Tibial nerve (tissue), 4 donors: ENCODE results near the gene MAGI1. TPM values are rescaled to one million over a fixed set of nuclear protein-coding genes. Genes with fewer than 3 reads are reported as not detected.

ENCODE experiments used
- DNase-seq, 2 donors: peaks; one replicate each; pipeline ENCODE4 v3.0.0-alpha.2; 2019; ENCODE audit warnings: low spot score in 2 of 2
- H3K27ac ChIP-seq, 4 donors: fragments of 200-600 bp; sonication (generic) in 3 of 4; one replicate each; pipeline ENCODE4 v1.5.1; 2017 to 2019; ENCODE audit warnings: mild to moderate bottlenecking in 1 of 4
- H3K27me3 ChIP-seq, 2 donors: fragments of 200-600 bp; sonication (generic) in 1 of 2; one replicate each; pipeline versions ENCODE4 v1.5.1 to v1.6.0; 2017 to 2019
- H3K36me3 ChIP-seq, 3 donors: fragments of 200-600 bp; sonication (generic); one replicate each; pipeline ENCODE4 v1.5.1; 2018 to 2019
- H3K4me1 ChIP-seq, 4 donors: fragments of 200-600 bp; sonication (generic) in 3 of 4; one replicate each; pipeline ENCODE4 v1.5.1; 2017 to 2019
- H3K4me3 ChIP-seq, 4 donors: fragments of 200-600 bp; sonication (generic) in 3 of 4; one replicate each; pipeline ENCODE4 v1.5.1; 2017 to 2019; ENCODE audit warnings: mild to moderate bottlenecking in 1 of 4, moderate library complexity in 1 of 4
- H3K9me3 ChIP-seq, 4 donors: fragments of 200-600 bp; sonication (generic) in 3 of 4; one replicate each; pipeline ENCODE4 v1.5.1; 2017 to 2019
- EP300 ChIP-seq, 2 donors: sonication (generic); formaldehyde crosslinking; IDR thresholded peaks; one replicate each; pipeline ENCODE4 v1.6.1; 2017; ENCODE audit warnings: antibody characterized with exemption in 2 of 2, mild to moderate bottlenecking in 1 of 2
- POLR2A ChIP-seq, 2 donors: fragments of 450-650 bp; IDR thresholded peaks; one replicate each; pipeline ENCODE4 v1.6.1; 2017; ENCODE audit warnings: antibody characterized with exemption in 2 of 2, mild to moderate bottlenecking in 2 of 2, moderate library complexity in 2 of 2
- WGBS, 2 donors: methylation state at CpG; one replicate each; pipeline ENCODE4 v1.1.5; 2018; 5-methylcytosine and 5-hydroxymethylcytosine counted together
- total RNA-seq, 4 donors: library from RNA; depleted of rRNA; stranded (reverse); fragments of >200 nt; gene quantifications; one replicate each; pipeline ENCODE4 v1.1.0, GENCODE V29; 2016
- TF ChIP-seq, protein P1 (sequence below), 5 experiments: fragments of 200-600 bp in 3 of 5; fragments of 450-650 bp in 2 of 5; sonication (generic) in 3 of 5; IDR thresholded peaks; one replicate each; pipeline ENCODE4 v1.5.1; 2016 to 2019; ENCODE audit warnings: antibody characterized with exemption in 5 of 5, mild to moderate bottlenecking in 3 of 5, moderate library complexity in 2 of 5

Gene MAGI1
- total RNA-seq, 4 donors from 2014 or later: 30.6 to 52.8 (median 36.1) TPM

DNA sequence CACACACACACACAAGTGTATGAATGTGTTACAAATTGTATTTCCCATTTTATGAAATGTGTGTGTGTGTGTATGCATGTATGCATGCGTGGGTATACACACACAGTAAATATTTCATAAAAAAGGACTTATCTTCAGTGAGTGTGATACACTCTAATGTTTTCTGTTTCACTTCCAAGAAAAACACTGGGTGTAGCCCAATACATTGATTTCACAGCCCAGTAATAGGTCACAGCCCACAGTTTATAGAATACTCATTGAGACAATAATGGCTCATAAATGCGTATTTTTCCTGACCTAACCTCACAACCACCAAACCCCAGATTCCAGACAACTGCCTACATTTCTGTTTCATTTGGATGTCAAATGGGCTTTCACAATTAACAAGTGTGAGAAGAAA, 619.5 kb downstream of the MAGI1 start:
- Histone ChIP-seq H3K27ac (peak overlapping the region in 1 of 4 donors; percentile 53), H3K4me1 (peaks cover 0 to 11% (median 0%) of the 10 kb centered on the region in 4 donors), H3K27me3 (no peaks in the 10 kb centered on the region), H3K9me3 (no peaks in the 10 kb centered on the region), H3K36me3 (peaks cover 0 to 6% (median 0%) of the 10 kb centered on the region in 3 donors), H3K4me3 (no peak overlapping the region)
- 69 to 72% methylated on average over 2 of the region's 2 CpGs for WGBS, 2 donors
- TF ChIP-seq POLR2A (IDR thresholded peaks at IDR 0.05): no peak
- no peak for TF ChIP-seq EP300 (IDR thresholded peaks at IDR 0.05)
- TF ChIP-seq, protein P1, sequence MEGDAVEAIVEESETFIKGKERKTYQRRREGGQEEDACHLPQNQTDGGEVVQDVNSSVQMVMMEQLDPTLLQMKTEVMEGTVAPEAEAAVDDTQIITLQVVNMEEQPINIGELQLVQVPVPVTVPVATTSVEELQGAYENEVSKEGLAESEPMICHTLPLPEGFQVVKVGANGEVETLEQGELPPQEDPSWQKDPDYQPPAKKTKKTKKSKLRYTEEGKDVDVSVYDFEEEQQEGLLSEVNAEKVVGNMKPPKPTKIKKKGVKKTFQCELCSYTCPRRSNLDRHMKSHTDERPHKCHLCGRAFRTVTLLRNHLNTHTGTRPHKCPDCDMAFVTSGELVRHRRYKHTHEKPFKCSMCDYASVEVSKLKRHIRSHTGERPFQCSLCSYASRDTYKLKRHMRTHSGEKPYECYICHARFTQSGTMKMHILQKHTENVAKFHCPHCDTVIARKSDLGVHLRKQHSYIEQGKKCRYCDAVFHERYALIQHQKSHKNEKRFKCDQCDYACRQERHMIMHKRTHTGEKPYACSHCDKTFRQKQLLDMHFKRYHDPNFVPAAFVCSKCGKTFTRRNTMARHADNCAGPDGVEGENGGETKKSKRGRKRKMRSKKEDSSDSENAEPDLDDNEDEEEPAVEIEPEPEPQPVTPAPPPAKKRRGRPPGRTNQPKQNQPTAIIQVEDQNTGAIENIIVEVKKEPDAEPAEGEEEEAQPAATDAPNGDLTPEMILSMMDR (IDR thresholded peaks at IDR 0.05): no peak
- no peak for DNase-seq

DNA sequence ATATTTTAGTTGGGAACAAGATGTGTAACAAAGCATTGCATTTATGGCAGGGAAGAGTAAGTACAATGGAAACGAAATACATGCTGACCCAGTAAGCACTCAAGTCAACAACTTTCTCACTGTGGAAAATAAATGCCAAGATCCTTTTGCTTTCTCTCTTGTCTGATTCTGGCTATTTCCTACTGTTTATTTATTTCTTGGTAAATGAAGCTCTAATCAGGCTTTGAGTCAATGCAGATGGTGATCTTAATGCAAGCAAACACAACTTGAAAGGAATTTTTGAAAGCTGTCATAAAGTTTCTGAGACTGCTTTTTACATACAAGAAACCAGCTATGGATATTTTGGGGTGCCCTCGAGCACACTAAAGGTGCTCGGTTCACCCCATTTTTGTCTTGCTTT, 624.8 kb downstream of the MAGI1 start:
- Histone ChIP-seq H3K27ac (peak overlapping the region in 3 of 4 donors; percentile 36 to 76 (median 63)), H3K4me1 (peaks cover 0 to 12% (median 2%) of the 10 kb centered on the region in 4 donors), H3K9me3 (no peaks in the 10 kb centered on the region), H3K4me3 (no peak overlapping the region), H3K36me3 (no peaks in the 10 kb centered on the region), H3K27me3 (no peaks in the 10 kb centered on the region)
- 69 to 72% methylated on average over 3 of the region's 3 CpGs for WGBS, 2 donors
- DNase-seq: no peak
- TF ChIP-seq, protein P1 (IDR thresholded peaks at IDR 0.05): no peak
- TF ChIP-seq EP300 (IDR thresholded peaks at IDR 0.05): peak in 1 of 2 donors; percentile 15
- TF ChIP-seq POLR2A (IDR thresholded peaks at IDR 0.05): no peak

GRCh38 chr3:65412588-65412987, 626.1 kb downstream of the MAGI1 start:
- TF ChIP-seq EP300 (IDR thresholded peaks at IDR 0.05): no peak
- TF ChIP-seq POLR2A (IDR thresholded peaks at IDR 0.05): no peak
- TF ChIP-seq, protein P1 (IDR thresholded peaks at IDR 0.05): peak in 2 of 5 experiments; percentile 4 to 27
- peak in 1 of 2 donors; percentile 18 for DNase-seq
- Histone ChIP-seq H3K4me3 (no peak overlapping the region), H3K36me3 (no peaks in the 10 kb centered on the region), H3K27ac (peak overlapping the region in 2 of 4 donors; percentile 63 to 76), H3K27me3 (no peaks in the 10 kb centered on the region), H3K4me1 (peaks cover 0 to 12% (median 7%) of the 10 kb centered on the region in 4 donors), H3K9me3 (no peaks in the 10 kb centered on the region)
- 55 to 56% methylated on average over 2 of the region's 2 CpGs for WGBS, 2 donors

- Histone ChIP-seq H3K9me3 (no peaks in the 10 kb centered on the region), H3K36me3 (no peaks in the 10 kb centered on the region), H3K27me3 (no peaks in the 10 kb centered on the region), H3K4me3 (no peak overlapping the region), H3K4me1 (peaks cover 0 to 12% (median 7%) of the 10 kb centered on the region in 4 donors), H3K27ac (peak overlapping the region in 2 of 4 donors; percentile 14 to 76)
- DNase-seq: no peak
- TF ChIP-seq POLR2A (IDR thresholded peaks at IDR 0.05): no peak
- TF ChIP-seq, protein P1 (IDR thresholded peaks at IDR 0.05): no peak
- no peak for TF ChIP-seq EP300 (IDR thresholded peaks at IDR 0.05)
- WGBS, 2 donors: 50 to 54% methylated on average over 3 of the region's 3 CpGs
Observed at GRCh38 chr3:65411367-65411766, 627.4 kb downstream of the MAGI1 start.

DNA sequence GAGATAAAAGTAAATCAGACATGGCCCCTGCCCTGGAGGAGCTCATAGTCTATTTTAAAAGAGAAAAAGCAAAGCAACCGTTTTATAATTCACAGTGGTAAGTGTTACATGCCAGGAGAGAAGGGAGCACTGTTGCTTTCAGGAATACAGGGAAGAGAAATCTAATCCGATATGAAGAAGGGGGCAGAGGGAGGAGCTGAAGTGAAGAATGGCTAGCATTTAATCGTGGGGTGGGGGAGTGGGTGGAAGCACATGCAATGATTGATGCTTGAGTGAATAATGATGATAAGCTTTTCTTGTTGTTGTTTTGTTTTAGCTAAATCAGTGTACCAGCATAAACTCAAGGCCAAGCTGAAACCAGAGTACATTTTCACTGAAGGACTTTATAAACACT, 629.5 kb downstream of the MAGI1 start:
- H3K9me3 ChIP-seq: no peaks in the 10 kb centered on the region
- H3K4me1 ChIP-seq: peaks cover 0 to 10% (median 7%) of the 10 kb centered on the region in 4 donors
- peak overlapping the region; percentile 46 to 81 (median 58) for H3K27ac ChIP-seq
- H3K27me3 ChIP-seq: no peaks in the 10 kb centered on the region
- H3K36me3 ChIP-seq: no peaks in the 10 kb centered on the region
- no peak overlapping the region for H3K4me3 ChIP-seq
- 19 to 44% methylated on average over 3 of the region's 3 CpGs for WGBS, 2 donors
- no peak for DNase-seq
- TF ChIP-seq POLR2A (IDR thresholded peaks at IDR 0.05) (no peak), EP300 (IDR thresholded peaks at IDR 0.05) (no peak)
- TF ChIP-seq, protein P1 (IDR thresholded peaks at IDR 0.05): no peak
